Measurements from ENCODE around the gene KRTAP19-8. TPM values are rescaled to one million over a fixed set of nuclear protein-coding genes. Genes with fewer than 3 reads are reported as not detected.

Gene KRTAP19-8
- total and polyA plus RNA-seq, 4 donors, result not detected

- Histone ChIP-seq H3K36me3 (ENCODE audit: control insufficient read depth in 4 of 4, insufficient read depth in 3 of 4, low read depth in 1 of 4, low read length in 3 of 4) (no peaks in the 10 kb centered on the region), H3K27ac (ENCODE audit: low read depth in 1 of 2, low read length in 2 of 2) (no peak overlapping the region), H3K4me3 (ENCODE audit: low read depth in 1 of 3, low read length in 3 of 3) (no peak overlapping the region), H3K9me3 (ENCODE audit: control insufficient read depth in 4 of 4, low read length in 3 of 4) (no peaks in the 10 kb centered on the region), H3K27me3 (ENCODE audit: control insufficient read depth in 4 of 4, insufficient read depth in 4 of 4, low read length in 3 of 4) (no peaks in the 10 kb centered on the region), H3K9ac (ENCODE audit: low read depth in 1 of 2, low read length in 2 of 2) (no peak overlapping the region), H3K4me1 (ENCODE audit: control insufficient read depth in 4 of 4, insufficient read depth in 4 of 4, low read length in 3 of 4) (no peaks in the 10 kb centered on the region)
- DNase-seq (ENCODE audit: low spot score), result no peak
- TF ChIP-seq NR2F2 (IDR thresholded peaks at IDR 0.05) (no peak), HNF4G (IDR thresholded peaks at IDR 0.05) (no peak), ZBTB33 (IDR thresholded peaks at IDR 0.05) (no peak), JUND (IDR thresholded peaks at IDR 0.05) (no peak), RXRA (IDR thresholded peaks at IDR 0.05) (no peak), MAX (IDR thresholded peaks at IDR 0.05) (no peak), ATF3 (IDR thresholded peaks at IDR 0.05) (no peak), REST (IDR thresholded peaks at IDR 0.05) (no peak), TAF1 (conservative IDR thresholded peaks at IDR 0.05) (no peak), EGR1 (IDR thresholded peaks at IDR 0.05; ENCODE audit: low read depth in 2 of 2) (no peak)
- 87% methylated on average over 5 of the region's 5 CpGs for WGBS
Measured at GRCh38 chr21:31005019-31005418, 33.3 kb downstream of the KRTAP19-8 start.

- 80% methylated on average over 10 of the region's 10 CpGs for WGBS
- Histone ChIP-seq H3K36me3 (ENCODE audit: control insufficient read depth in 4 of 4, insufficient read depth in 3 of 4, low read depth in 1 of 4, low read length in 3 of 4) (no peaks in the 10 kb centered on the region), H3K4me3 (ENCODE audit: low read depth in 1 of 3, low read length in 3 of 3) (no peak overlapping the region), H3K9me3 (ENCODE audit: control insufficient read depth in 4 of 4, low read length in 3 of 4) (no peaks in the 10 kb centered on the region), H3K9ac (ENCODE audit: low read depth in 1 of 2, low read length in 2 of 2) (no peak overlapping the region), H3K4me1 (ENCODE audit: control insufficient read depth in 4 of 4, insufficient read depth in 4 of 4, low read length in 3 of 4) (no peaks in the 10 kb centered on the region), H3K27me3 (ENCODE audit: control insufficient read depth in 4 of 4, insufficient read depth in 4 of 4, low read length in 3 of 4) (no peaks in the 10 kb centered on the region), H3K27ac (ENCODE audit: low read depth in 1 of 2, low read length in 2 of 2) (no peak overlapping the region)
- no peak for DNase-seq (ENCODE audit: low spot score)
- TF ChIP-seq HNF4A (conservative IDR thresholded peaks at IDR 0.05), result no peak
- TF ChIP-seq YY1 (IDR thresholded peaks at IDR 0.05), result no peak
- no peak for TF ChIP-seq ZBTB33 (IDR thresholded peaks at IDR 0.05)
- no peak for TF ChIP-seq REST (IDR thresholded peaks at IDR 0.05)
- TF ChIP-seq FOXA2 (IDR thresholded peaks at IDR 0.05), result no peak
- no peak for TF ChIP-seq RXRA (IDR thresholded peaks at IDR 0.05)
- TF ChIP-seq HNF4G (IDR thresholded peaks at IDR 0.05), result no peak
- no peak for TF ChIP-seq MAX (IDR thresholded peaks at IDR 0.05)
- no peak for TF ChIP-seq TAF1 (conservative IDR thresholded peaks at IDR 0.05)
- no peak for TF ChIP-seq NR2F2 (IDR thresholded peaks at IDR 0.05)
Measured at GRCh38 chr21:31003471-31003870, 34.8 kb downstream of the KRTAP19-8 start.
